Central memory CD8-positive, alpha-beta T cell (primary cell): Measurements from ENCODE around the gene RBM34.
"Not testable (repeated sequence)": the region's sequence is repeated elsewhere in the genome, so short reads cannot be mapped to it uniquely, and the experiment has no call there.

Source experiments
- ATAC-seq: fragments of 150-1000 bp; cut with Tn5 transposase; replicated peaks from 2 replicates; pipeline ENCODE4 v1.10.0; 2022; ENCODE audit warnings: mild to moderate bottlenecking, moderate FRiP score, moderate number of reproducible peaks; ENCODE audit not compliant: poor library complexity, severe bottlenecking; ENCODE audit errors: extremely low read depth
- DNase-seq, 2 donors: peaks; one replicate each; pipeline ENCODE4 v3.0.0; 2021; ENCODE audit warnings: low spot score in 2 of 2
- H3K27ac Mint-ChIP-seq: one replicate; pipeline ENCODE4 v1.8.0; 2022; ENCODE audit warnings: low read depth, mild to moderate bottlenecking, moderate library complexity, mixed read lengths
- H3K27me3 Mint-ChIP-seq: one replicate; pipeline ENCODE4 v1.8.0; 2022; ENCODE audit warnings: mixed read lengths
- H3K36me3 Mint-ChIP-seq: one replicate; pipeline ENCODE4 v1.8.0; 2022; ENCODE audit warnings: mild to moderate bottlenecking, moderate library complexity, mixed read lengths; ENCODE audit not compliant: insufficient read depth
- H3K4me1 Mint-ChIP-seq: one replicate; pipeline ENCODE4 v1.8.0; 2022; ENCODE audit warnings: mixed read lengths
- H3K4me3 Mint-ChIP-seq: one replicate; pipeline ENCODE4 v1.8.0; 2022; ENCODE audit warnings: mild to moderate bottlenecking, moderate library complexity, mixed read lengths
- H3K9me3 Mint-ChIP-seq: one replicate; pipeline ENCODE4 v1.8.0; 2022; ENCODE audit warnings: mixed read lengths

RBM34 gene

GRCh38 chr1:235105051-235106043 lies 55.7 kb downstream of the RBM34 start:
- H3K27ac Mint-ChIP-seq = peak overlapping the region; percentile 96
- ATAC-seq (peak; percentile 83), DNase-seq (peak in 1 of 2 donors; percentile 53)
- H3K4me1 Mint-ChIP-seq = peaks cover 22% of the 10 kb centered on the region
- H3K9me3 Mint-ChIP-seq = no peaks in the 10 kb centered on the region
- H3K4me3 Mint-ChIP-seq = peak overlapping the region; percentile 78
- no peaks in the 10 kb centered on the region for H3K27me3 Mint-ChIP-seq
- peaks cover 32% of the 10 kb centered on the region for H3K36me3 Mint-ChIP-seq

DNA sequence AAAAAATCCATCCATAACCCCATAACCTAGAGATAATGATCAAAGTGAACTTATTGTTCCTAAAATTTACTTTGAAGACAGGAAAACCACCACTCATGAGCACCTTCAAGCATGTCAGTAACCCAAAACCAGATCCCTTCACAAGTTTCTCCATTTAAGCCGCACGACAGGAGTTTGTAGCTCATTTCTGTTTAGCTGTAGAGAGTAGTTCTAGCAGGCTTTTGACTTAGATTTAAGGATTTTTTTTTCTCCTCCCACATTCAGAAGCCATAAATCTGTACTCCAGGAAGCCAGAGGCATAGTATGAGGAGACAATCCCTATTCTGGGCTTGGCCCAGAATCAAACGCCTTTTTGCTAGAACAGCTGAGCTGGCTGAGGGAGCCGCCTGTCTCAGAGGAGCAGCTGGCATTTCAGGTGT lies 58.0 kb downstream of the RBM34 start:
- DNase-seq (no peak), ATAC-seq (no peak)
- Mint-ChIP-seq H3K9me3 (no peaks in the 10 kb centered on the region), H3K4me1 (peaks cover 22% of the 10 kb centered on the region), H3K4me3 (no peak overlapping the region), H3K36me3 (peaks cover 19% of the 10 kb centered on the region), H3K27me3 (no peaks in the 10 kb centered on the region), H3K27ac (no peak overlapping the region)

DNA sequence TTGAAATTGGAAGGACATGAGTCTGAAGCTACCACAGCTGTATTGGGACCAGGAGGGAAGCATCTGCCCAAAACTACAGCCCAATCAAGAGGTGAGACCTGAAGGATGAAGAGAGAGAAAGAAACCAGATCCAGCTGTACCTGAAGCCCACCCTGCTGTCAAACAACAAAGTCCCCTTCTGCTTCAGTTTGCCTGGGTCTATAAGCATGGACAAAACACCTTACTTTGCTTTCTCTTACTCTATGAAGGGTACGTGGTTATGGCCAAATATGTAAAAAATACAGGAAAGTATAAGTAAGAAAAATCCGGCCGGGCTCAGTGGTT lies 58.8 kb downstream of the RBM34 start:
- H3K9me3 Mint-ChIP-seq = no peaks in the 10 kb centered on the region
- ATAC-seq (no peak), DNase-seq (no peak)
- H3K27ac Mint-ChIP-seq = no peak overlapping the region
- H3K4me3 Mint-ChIP-seq = no peak overlapping the region
- no peaks in the 10 kb centered on the region for H3K27me3 Mint-ChIP-seq
- peaks cover 18% of the 10 kb centered on the region for H3K36me3 Mint-ChIP-seq
- H3K4me1 Mint-ChIP-seq = peaks cover 22% of the 10 kb centered on the region

GRCh38 chr1:235101558-235102258 lies 59.3 kb downstream of the RBM34 start:
- peaks cover 18% of the 10 kb centered on the region for H3K36me3 Mint-ChIP-seq
- DNase-seq (no peak), ATAC-seq (no peak)
- no peaks in the 10 kb centered on the region for H3K27me3 Mint-ChIP-seq
- H3K4me3 Mint-ChIP-seq = no peak overlapping the region
- no peak overlapping the region for H3K27ac Mint-ChIP-seq
- peaks cover 17% of the 10 kb centered on the region for H3K4me1 Mint-ChIP-seq
- no peaks in the 10 kb centered on the region for H3K9me3 Mint-ChIP-seq

GRCh38 chr1:235100194-235100772 lies 60.8 kb downstream of the RBM34 start:
- H3K4me3 Mint-ChIP-seq = no peak overlapping the region
- no peaks in the 10 kb centered on the region for H3K27me3 Mint-ChIP-seq
- no peaks in the 10 kb centered on the region for H3K9me3 Mint-ChIP-seq
- H3K27ac Mint-ChIP-seq = no peak overlapping the region
- DNase-seq = no peak
- peaks cover 14% of the 10 kb centered on the region for H3K36me3 Mint-ChIP-seq
- ATAC-seq = no peak
- peaks cover 17% of the 10 kb centered on the region for H3K4me1 Mint-ChIP-seq

DNA sequence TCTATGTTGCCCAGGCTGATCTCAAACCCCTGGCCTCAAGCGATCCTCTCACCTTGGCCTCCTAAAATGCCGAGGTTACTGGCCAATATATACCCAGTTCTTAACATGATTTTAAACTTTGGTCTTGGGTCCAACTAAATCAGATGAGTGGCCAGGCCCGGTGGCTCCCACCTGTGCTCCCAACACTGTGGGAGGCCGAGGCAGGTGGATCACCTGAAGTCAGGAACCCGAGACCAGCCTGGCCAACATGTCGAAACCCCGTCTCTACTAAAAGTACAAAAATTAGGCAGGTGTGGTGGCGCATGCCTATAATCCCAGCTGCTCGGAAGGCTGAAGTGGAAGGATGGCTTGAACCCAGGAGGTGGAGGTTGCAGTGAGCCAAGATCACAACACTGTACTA lies 62.1 kb downstream of the RBM34 start:
- Mint-ChIP-seq H3K4me1 (peaks cover 6% of the 10 kb centered on the region), H3K27ac (no peak overlapping the region), H3K36me3 (peaks cover 2% of the 10 kb centered on the region), H3K4me3 (no peak overlapping the region), H3K9me3 (no peaks in the 10 kb centered on the region), H3K27me3 (no peaks in the 10 kb centered on the region)
- DNase-seq = no peak
- no peak for ATAC-seq

- Mint-ChIP-seq H3K27me3 (no peaks in the 10 kb centered on the region), H3K36me3 (peaks cover 2% of the 10 kb centered on the region), H3K4me3 (no peak overlapping the region), H3K4me1 (peaks cover 6% of the 10 kb centered on the region), H3K27ac (no peak overlapping the region), H3K9me3 (no peaks in the 10 kb centered on the region)
- ATAC-seq = no peak
- no peak for DNase-seq
These were observed 62.5 kb downstream of the RBM34 start for GRCh38 chr1:235098547-235098946.

- not testable (repeated sequence) for H3K4me1 Mint-ChIP-seq, H3K9me3 Mint-ChIP-seq, H3K27ac Mint-ChIP-seq, H3K4me3 Mint-ChIP-seq, H3K36me3 Mint-ChIP-seq, DNase-seq, H3K27me3 Mint-ChIP-seq, ATAC-seq
These were observed 63.5 kb downstream of the RBM34 start for GRCh38 chr1:235097501-235097900.

DNA sequence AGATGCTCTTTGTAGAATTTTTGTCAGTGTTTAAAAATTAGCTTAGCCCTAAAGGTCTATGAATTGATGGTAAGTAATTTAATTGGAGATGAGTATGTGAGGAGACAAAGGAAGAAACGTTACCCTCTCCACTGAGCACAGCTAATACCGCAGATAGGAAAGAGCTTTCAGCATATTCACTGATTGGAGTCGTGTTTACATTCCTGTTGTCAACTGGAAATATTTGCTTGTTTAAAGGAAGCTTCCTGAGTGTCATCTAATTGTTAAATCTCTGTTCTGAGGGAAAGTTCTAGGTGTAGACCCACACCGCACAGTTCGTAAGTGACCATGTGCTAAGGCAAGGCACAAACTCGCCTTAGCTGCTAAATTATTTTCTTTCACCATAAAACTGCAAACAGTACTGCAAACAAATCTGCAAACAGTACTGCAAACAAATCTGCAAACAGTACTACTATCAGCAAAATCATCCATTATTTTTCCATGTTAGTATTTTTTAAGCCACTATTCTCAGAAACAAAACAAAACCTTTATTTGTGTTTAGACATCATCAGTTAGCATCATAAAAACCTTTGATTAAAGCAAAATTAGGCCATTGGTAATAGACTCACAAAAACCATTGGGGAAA lies 65.0 kb downstream of the RBM34 start:
- no peak overlapping the region for H3K27ac Mint-ChIP-seq
- DNase-seq (no peak), ATAC-seq (no peak)
- no peaks in the 10 kb centered on the region for H3K9me3 Mint-ChIP-seq
- H3K4me1 Mint-ChIP-seq = peaks cover 8% of the 10 kb centered on the region
- H3K36me3 Mint-ChIP-seq = peaks cover 1% of the 10 kb centered on the region
- H3K27me3 Mint-ChIP-seq = no peaks in the 10 kb centered on the region
- no peak overlapping the region for H3K4me3 Mint-ChIP-seq

- no peak overlapping the region for H3K4me3 Mint-ChIP-seq
- no peak overlapping the region for H3K27ac Mint-ChIP-seq
- H3K9me3 Mint-ChIP-seq = no peaks in the 10 kb centered on the region
- H3K27me3 Mint-ChIP-seq = no peaks in the 10 kb centered on the region
- H3K4me1 Mint-ChIP-seq = peaks cover 12% of the 10 kb centered on the region
- DNase-seq (peak; percentile 75 to 88), ATAC-seq (peak; percentile 87)
- H3K36me3 Mint-ChIP-seq = peaks cover 3% of the 10 kb centered on the region
These were observed 67.1 kb downstream of the RBM34 start for GRCh38 chr1:235093696-235094592.

DNA sequence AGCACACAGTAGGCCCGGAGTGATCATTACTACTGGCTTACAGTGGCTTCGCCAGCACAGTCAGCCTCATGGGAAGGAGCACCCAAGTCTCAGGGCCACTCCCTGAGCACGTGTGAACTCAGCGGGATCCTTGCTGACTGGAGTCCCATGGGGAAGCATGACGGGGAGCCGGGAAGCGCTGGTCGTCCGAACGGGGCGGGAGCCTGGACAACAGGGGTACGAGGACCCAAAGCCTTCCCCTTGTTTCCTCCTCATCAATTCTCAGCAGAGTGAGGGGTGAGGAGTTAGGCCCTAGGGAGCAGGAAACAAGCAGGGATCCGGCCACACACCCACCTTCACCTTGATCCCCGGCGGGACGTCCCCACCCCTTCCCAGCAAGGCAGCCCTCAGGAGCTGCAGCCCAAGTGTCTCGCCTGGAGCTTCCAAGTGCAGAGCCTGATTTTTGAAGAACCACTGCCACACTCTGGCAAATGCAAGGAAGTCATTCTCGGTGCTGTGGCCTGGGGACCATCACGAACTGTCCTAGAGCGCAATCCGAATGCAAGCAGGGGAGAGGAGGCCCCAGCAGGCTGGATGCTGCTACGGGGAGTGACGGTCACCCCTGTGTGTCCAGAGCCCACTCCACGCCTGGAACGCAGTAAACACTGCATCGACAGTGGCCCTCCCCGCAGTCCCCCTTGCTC lies 67.9 kb downstream of the RBM34 start:
- no peak for DNase-seq
- no peaks in the 10 kb centered on the region for H3K9me3 Mint-ChIP-seq
- peaks cover 12% of the 10 kb centered on the region for H3K4me1 Mint-ChIP-seq
- H3K36me3 Mint-ChIP-seq = peaks cover 3% of the 10 kb centered on the region
- peak; percentile 6 for ATAC-seq
- H3K4me3 Mint-ChIP-seq = no peak overlapping the region
- no peaks in the 10 kb centered on the region for H3K27me3 Mint-ChIP-seq
- H3K27ac Mint-ChIP-seq = no peak overlapping the region
